IMR-90 (cell line): Measurements from ENCODE around the gene CNPY1. TPM values are rescaled to one million over a fixed set of nuclear protein-coding genes. Genes with fewer than 3 reads are reported as not detected.

Source experiments
- ATAC-seq: fragments of 200-7000 bp; cut with Tn5 transposase; 2 replicates; pipeline ENCODE4 v1.9.1; 2020; ENCODE audit warnings: low read depth, mild to moderate bottlenecking, moderate library complexity
- BruUV-seq: library from RNA; stranded (reverse); fragments of 400-500 nt; replicated peaks from 2 replicates; lab custom pipeline; 2021; lab: Mats Ljungman, UMichigan
- CTCF ChIA-PET: fragments of 300-600 bp; formaldehyde crosslinking; extraction: SDS; loops from one replicate; lab custom pipeline; 2021; ENCODE audit warnings: antibody characterized with exemption; lab: Yijun Ruan, JAX
- POLR2A ChIA-PET: fragments of 300-600 bp; sonication (Branson Sonifier 250); formaldehyde crosslinking; loops from one replicate; lab custom pipeline; 2022; ENCODE audit warnings: antibody characterized with exemption; ENCODE audit not compliant: unreplicated experiment; lab: Charles Lee
- DNase-seq: peaks from one replicate; pipeline ENCODE4 v3.0.0; 2013
- H2AFZ ChIP-seq: replicated peaks from 2 replicates; pipeline ENCODE3; 2013; ENCODE audit warnings: low read length, mild to moderate bottlenecking; ENCODE audit not compliant: poor library complexity
- H2AK5ac ChIP-seq: 2 replicates; pipeline ENCODE4 v1.6.1; 2013; ENCODE audit warnings: low read depth, low read length, inconsistent platforms
- H2AK9ac ChIP-seq: replicated peaks from 2 replicates; pipeline ENCODE3; 2013; ENCODE audit warnings: mild to moderate bottlenecking, low read depth, low read length, moderate library complexity; ENCODE audit not compliant: poor library complexity
- H2BK120ac ChIP-seq: 2 replicates; pipeline ENCODE4 v1.6.1; 2013; ENCODE audit warnings: low read depth, low read length, inconsistent platforms
- H2BK15ac ChIP-seq: 3 replicates; pipeline ENCODE4 v1.6.1; 2013; ENCODE audit warnings: low read depth, low read length, inconsistent platforms
- H2BK20ac ChIP-seq: 2 replicates; pipeline ENCODE4 v1.6.1; 2013; ENCODE audit warnings: low read depth, mild to moderate bottlenecking, inconsistent platforms, low read length, moderate library complexity
- H2BK5ac ChIP-seq: 2 replicates; pipeline ENCODE4 v1.6.1; 2013; ENCODE audit warnings: mild to moderate bottlenecking, low read depth, low read length, inconsistent platforms; ENCODE audit not compliant: poor library complexity, severe bottlenecking
- H3K14ac ChIP-seq: replicated peaks from 2 replicates; pipeline ENCODE4 v1.6.1; 2013; ENCODE audit warnings: low read depth, low read length, inconsistent platforms
- H3K18ac ChIP-seq: 2 replicates; pipeline ENCODE4 v1.6.1; 2013; ENCODE audit warnings: low read depth, low read length, control low read depth
- H3K23ac ChIP-seq: 2 replicates; pipeline ENCODE4 v1.6.1; 2013; ENCODE audit warnings: low read depth, low read length, inconsistent platforms
- H3K27ac ChIP-seq: 2 replicates; pipeline ENCODE4 v1.5.1; 2013; ENCODE audit warnings: mild to moderate bottlenecking, control low read depth, low read length; ENCODE audit not compliant: insufficient read depth
- H3K27me3 ChIP-seq: 2 replicates; pipeline ENCODE4 v1.6.1; 2013; ENCODE audit warnings: low read length; ENCODE audit not compliant: control insufficient read depth, insufficient read depth
- H3K36me3 ChIP-seq: 2 replicates; pipeline ENCODE4 v1.6.1; 2013; ENCODE audit warnings: low read length, mixed read lengths; ENCODE audit not compliant: control insufficient read depth, insufficient read depth
- H3K4ac ChIP-seq: 2 replicates; pipeline ENCODE4 v1.6.1; 2013; ENCODE audit warnings: low read depth, low read length, inconsistent platforms
- H3K4me1 ChIP-seq: 2 replicates; pipeline ENCODE4 v1.6.1; 2013; ENCODE audit warnings: low read length, mixed read lengths; ENCODE audit not compliant: control insufficient read depth, insufficient read depth
- H3K4me2 ChIP-seq: 2 replicates; pipeline ENCODE4 v1.6.1; 2013; ENCODE audit warnings: low read depth, mild to moderate bottlenecking, control low read depth, low read length, moderate library complexity
- H3K4me3 ChIP-seq: 2 replicates; pipeline ENCODE4 v1.5.1; 2013; ENCODE audit warnings: low read depth, mild to moderate bottlenecking, control low read depth, low read length, moderate library complexity; ENCODE audit not compliant: insufficient read depth
- H3K56ac ChIP-seq: 2 replicates; pipeline ENCODE4 v1.6.1; 2013; ENCODE audit warnings: low read length, inconsistent platforms; ENCODE audit not compliant: insufficient read depth; ENCODE audit errors: extremely low read depth
- H3K79me1 ChIP-seq, 2 experiments: 2 replicates each; pipeline ENCODE4 v1.6.1; 2013; ENCODE audit warnings: low read length in 2 of 2, inconsistent platforms in 1 of 2, low read depth in 1 of 2
- H3K9ac ChIP-seq: 2 replicates; pipeline ENCODE4 v1.6.1; 2013; ENCODE audit warnings: low read depth, low read length, control low read depth
- H3K9me1 ChIP-seq: 2 replicates; pipeline ENCODE4 v1.6.1; 2013; ENCODE audit warnings: low read length, inconsistent platforms; ENCODE audit not compliant: insufficient read depth
- H3K9me3 ChIP-seq: 2 replicates; pipeline ENCODE4 v1.6.1; 2013; ENCODE audit warnings: low read length; ENCODE audit not compliant: control insufficient read depth, insufficient read depth
- H4K20me1 ChIP-seq: 2 replicates; pipeline ENCODE4 v1.6.1; 2013; ENCODE audit warnings: low read length, inconsistent platforms; ENCODE audit not compliant: insufficient read depth
- H4K5ac ChIP-seq: 2 replicates; pipeline ENCODE4 v1.6.1; 2013; ENCODE audit warnings: mild to moderate bottlenecking, low read depth, low read length, control low read depth
- H4K8ac ChIP-seq, 2 experiments: 2 replicates each; pipeline ENCODE4 v1.6.1; 2013; ENCODE audit warnings: low read depth in 2 of 2, low read length in 2 of 2, control low read depth in 1 of 2, inconsistent platforms in 1 of 2
- H4K91ac ChIP-seq: 2 replicates; pipeline ENCODE4 v1.6.1; 2013; ENCODE audit warnings: low read depth, low read length, inconsistent platforms; ENCODE audit not compliant: insufficient read depth
- MAZ ChIP-seq: IDR thresholded peaks from 2 replicates; pipeline ENCODE4 v1.6.1; 2012; ENCODE audit warnings: low read depth, mild to moderate bottlenecking, low read length, improper control_type of control experiment, moderate library complexity, borderline replicate concordance
- MXI1 ChIP-seq: IDR thresholded peaks from 2 replicates; pipeline ENCODE4 v1.6.1; 2012; ENCODE audit warnings: low read depth, mild to moderate bottlenecking, low read length, moderate library complexity, borderline replicate concordance
- POLR2A ChIP-seq: IDR thresholded peaks from 2 replicates; pipeline ENCODE4 v1.6.1; 2012; ENCODE audit warnings: mild to moderate bottlenecking, low read depth, low read length
- WGBS, 2 experiments: methylation state at CpG; one replicate each; pipeline versions ENCODE4 v1.1.5 to v1.1.7; 2013; ENCODE audit warnings: missing lambda C conversion rate in 2 of 2; ENCODE audit not compliant: insufficient read length in 1 of 2; ENCODE audit errors: extremely low coverage in 2 of 2; 5-methylcytosine and 5-hydroxymethylcytosine counted together
- dilution Hi-C: fragments of 300-500 bp; cut with HindIII; formaldehyde crosslinking; loops from one replicate; pipeline ENCODE4 v1.14.3; 2018; ENCODE audit warnings: low sequenced_read_pairs; ENCODE audit not compliant: unreplicated experiment
- in situ Hi-C: fragments of 300-500 bp; cut with MboI; formaldehyde crosslinking; loops from 3 replicates; pipeline ENCODE4 v1.14.3; 2019; ENCODE audit warnings: low sequenced_read_pairs, inconsistent platforms, mixed read lengths
- intact Hi-C: fragments of 100-400 bp; cut with micrococcal nuclease; formaldehyde crosslinking; loops from 2 replicates; pipeline ENCODE4 v1.10.0; 2022
- polyA plus RNA-seq, 3 experiments: library from polyadenylated mRNA; depleted of rRNA; stranded (reverse); fragments of >200 nt; gene quantifications; 2 replicates each; pipeline ENCODE4 v1.2.3, GENCODE V29; 2012; ENCODE audit warnings: low replicate concordance in 1 of 3
- total RNA-seq: library from RNA; depleted of rRNA; stranded (reverse); fragments of >200 nt; gene quantifications from 2 replicates; pipeline ENCODE4 v1.2.3, GENCODE V29; 2012

The CNPY1 gene
- total and polyA plus RNA-seq, 2 of the 4 experiments (the other 2 are of a cell fraction): not detected

GRCh38 chr7:155527664-155528063 lies 18.7 kb downstream of the CNPY1 start:
- no peak overlapping the region for H2BK5ac ChIP-seq
- H3K4me3 ChIP-seq: no peak overlapping the region
- H4K5ac ChIP-seq: no peak overlapping the region
- no peaks in the 10 kb centered on the region for H3K79me1 ChIP-seq
- ATAC-seq (no peak), DNase-seq (no peak)
- WGBS, 2 experiments: no CpG with 5 or more reads among the region's 7 CpGs
- CTCF ChIA-PET: interaction anchor here (1.1 kb wide), 1 partner anchor 151 kb away, joined by 3 read pairs; no protein-coding TSS in a partner anchor
- no peak overlapping the region for H3K23ac ChIP-seq
- H2AK5ac ChIP-seq: no peak overlapping the region
- H4K20me1 ChIP-seq: no peaks in the 10 kb centered on the region
- no peaks in the 10 kb centered on the region for H3K9me1 ChIP-seq
- H2AFZ ChIP-seq: no peak overlapping the region
- TF ChIP-seq MAZ: no peak
- no peak for TF ChIP-seq MXI1
- TF ChIP-seq POLR2A: no peak
- BruUV-seq: no TSS peak
- no peak overlapping the region for H2BK15ac ChIP-seq
- POLR2A ChIA-PET: no interaction called here
- H2BK120ac ChIP-seq: no peak overlapping the region
- no peaks in the 10 kb centered on the region for H3K9me3 ChIP-seq
- in situ Hi-C loops: no loop called here
- H3K18ac ChIP-seq: no peak overlapping the region
- H3K56ac ChIP-seq: no peak overlapping the region
- no peak overlapping the region for H3K14ac ChIP-seq
- no peak overlapping the region for H3K4me2 ChIP-seq
- H3K27me3 ChIP-seq: peaks cover 13% of the 10 kb centered on the region
- H3K27ac ChIP-seq: no peak overlapping the region
- intact Hi-C loops: no loop called here
- H3K36me3 ChIP-seq: no peaks in the 10 kb centered on the region
- H3K4ac ChIP-seq: no peak overlapping the region
- H4K91ac ChIP-seq: no peak overlapping the region
- no peaks in the 10 kb centered on the region for H3K4me1 ChIP-seq
- H2AK9ac ChIP-seq: no peak overlapping the region
- no peak overlapping the region for H2BK20ac ChIP-seq
- H3K9ac ChIP-seq: no peak overlapping the region
- no peak overlapping the region for H4K8ac ChIP-seq
- dilution Hi-C loops: no loop called here
